Left colon (tissue), 2 donors: Measurements from ENCODE around the gene CNTN2. TPM values are rescaled to one million over a fixed set of nuclear protein-coding genes. Genes with fewer than 3 reads are reported as not detected.

Source experiments
- ATAC-seq: fragments of 200-7000 bp; cut with Tn5 transposase; one replicate; pipeline ENCODE4 v1.9.1; 2020; ENCODE audit warnings: mild to moderate bottlenecking, moderate library complexity
- DNase-seq, 2 donors: peaks; one replicate each; pipeline ENCODE4 v3.0.0-alpha.2; 2020
- intact Hi-C, 2 donors: fragments of 100-400 bp; cut with DNase I in 1 of 2; cut with micrococcal nuclease in 1 of 2; formaldehyde crosslinking; loops; one replicate each; pipeline versions ENCODE4 v1.11.2 to v1.14.0; 2022; cut with DNase I, micrococcal nuclease
- total RNA-seq, 2 donors: library from RNA; stranded (reverse); fragmentation: NEBNext Ultra II Directional; extraction: Animal tissue kit (Norgen Biotek cat#: 25700); gene quantifications; one replicate each; pipeline ENCODE4 v1.2.1, GENCODE V29; 2021
- donor health status: DM: no; HTN: no; CAD: no.
- donor health status: DM: yes; HTN: yes; CAD: no.

CNTN2 gene
- total RNA-seq, 2 donors from 2014 or later, result 0.15 to 0.64 TPM

DNA sequence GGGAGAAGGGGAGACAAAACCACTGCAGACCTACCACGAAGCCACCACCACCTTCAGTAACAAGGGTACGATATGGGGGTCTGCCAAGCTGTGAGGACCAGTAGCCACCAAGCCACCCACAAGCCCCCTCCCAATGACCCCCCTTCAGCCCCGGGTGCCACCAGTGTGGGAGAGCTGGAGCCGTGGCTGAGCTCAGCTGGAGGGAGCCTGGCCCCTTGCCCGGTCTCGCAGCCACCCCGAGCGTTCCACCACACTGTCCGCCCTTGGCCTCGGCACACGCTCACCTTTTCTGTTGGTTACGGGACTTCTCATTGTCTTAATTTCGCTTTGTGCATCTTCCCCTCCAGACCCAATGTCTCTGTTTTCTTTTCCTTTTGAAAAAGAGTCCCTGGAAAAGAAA, 26.4 kb upstream of the CNTN2 start:
- intact Hi-C loops, result no loop called here
- no peak for ATAC-seq
- DNase-seq, result no peak

DNA sequence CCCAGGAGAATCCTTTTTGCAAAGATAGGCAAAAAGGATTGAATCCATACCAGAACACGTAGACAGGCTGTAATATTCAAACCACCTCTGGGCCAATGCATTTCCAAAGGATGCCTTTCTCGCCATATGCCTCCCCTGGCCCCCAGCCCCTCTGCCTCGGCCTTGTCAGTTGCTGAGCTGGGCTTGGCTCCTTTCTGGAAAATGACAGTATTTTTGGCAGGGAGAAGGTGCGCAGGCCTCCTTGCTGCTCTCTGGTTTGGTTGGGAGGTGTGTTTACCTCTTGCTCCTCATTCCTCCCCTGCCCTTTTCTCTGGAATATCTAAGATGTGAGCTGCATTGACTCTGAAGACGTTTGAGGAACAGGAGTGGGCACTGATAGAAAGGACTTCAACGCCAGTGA, 26.0 kb upstream of the CNTN2 start:
- no peak for DNase-seq
- intact Hi-C loops, result no loop called here
- ATAC-seq, result no peak

DNA sequence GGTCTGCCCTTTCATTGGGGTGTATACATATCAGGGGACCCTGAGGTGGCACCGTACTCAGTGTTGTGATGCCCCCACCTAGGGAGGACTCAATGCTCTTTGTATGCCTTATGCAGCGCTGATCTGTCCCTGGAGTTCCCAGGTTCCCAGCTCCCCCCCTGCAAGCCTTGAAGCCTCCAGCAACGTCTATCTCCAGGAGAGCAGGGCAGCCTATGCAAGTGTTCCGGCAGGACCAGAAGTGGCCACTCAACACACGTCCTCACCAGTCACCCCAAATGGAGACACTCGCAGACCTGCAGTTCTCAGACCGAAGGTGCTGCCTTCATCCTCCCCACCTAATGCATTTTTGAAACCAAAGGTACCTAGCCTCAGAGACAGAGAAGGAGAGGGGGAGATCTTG, 25.2 kb upstream of the CNTN2 start:
- no peak for DNase-seq
- intact Hi-C loops, result no loop called here
- ATAC-seq, result no peak

DNA sequence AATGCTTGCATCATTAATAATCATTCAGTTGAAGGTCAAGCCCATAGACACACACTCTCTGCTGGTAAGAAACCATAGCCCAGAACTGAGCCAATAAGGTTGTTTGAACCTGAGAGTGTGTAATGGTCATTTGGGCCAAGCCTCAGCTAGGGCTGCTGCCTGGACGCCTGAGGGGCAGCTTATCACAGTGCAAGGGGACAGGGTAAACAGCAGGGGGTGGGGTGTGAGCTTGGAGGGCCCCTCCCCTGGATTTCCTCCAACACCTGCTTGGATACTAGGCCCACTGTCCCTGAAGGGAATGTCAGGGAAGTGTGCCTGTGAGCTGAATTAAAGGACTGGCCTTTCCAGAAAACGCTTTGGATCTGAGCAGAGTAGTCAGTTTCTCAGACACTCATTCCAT, 24.6 kb upstream of the CNTN2 start:
- DNase-seq, result no peak
- intact Hi-C loops, result no loop called here
- no peak for ATAC-seq

- DNase-seq (no peak), ATAC-seq (no peak)
- intact Hi-C loops, result no loop called here
Measured at GRCh38 chr1:205020466-205020865, 22.5 kb upstream of the CNTN2 start.

- ATAC-seq (no peak), DNase-seq (no peak)
- intact Hi-C loops, result no loop called here
Measured at GRCh38 chr1:205024679-205025078, 18.3 kb upstream of the CNTN2 start.

GRCh38 chr1:205025239-205025638, 17.8 kb upstream of the CNTN2 start:
- no peak for ATAC-seq
- DNase-seq, result no peak
- intact Hi-C loops, result no loop called here

DNA sequence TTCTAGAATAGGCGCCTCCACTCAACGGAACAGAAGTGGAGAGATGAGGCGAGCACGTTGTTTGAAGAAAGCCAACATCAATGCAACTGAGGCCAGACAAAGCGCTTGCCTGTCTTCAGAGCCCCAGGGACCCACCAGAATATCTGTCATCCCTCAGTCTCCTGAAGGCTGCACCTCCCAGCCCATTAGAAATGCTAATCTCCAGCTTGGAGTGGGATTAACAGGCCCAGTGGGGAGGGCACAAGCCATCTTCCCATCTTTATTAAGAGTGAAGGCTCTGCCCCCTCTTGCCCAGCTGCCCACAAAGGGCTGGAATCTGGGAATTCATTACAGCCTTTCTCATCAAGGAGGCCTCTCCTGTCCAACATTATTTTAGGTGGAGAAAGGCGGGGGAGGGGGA, 16.8 kb upstream of the CNTN2 start:
- intact Hi-C loops, result no loop called here
- DNase-seq, result no peak

DNA sequence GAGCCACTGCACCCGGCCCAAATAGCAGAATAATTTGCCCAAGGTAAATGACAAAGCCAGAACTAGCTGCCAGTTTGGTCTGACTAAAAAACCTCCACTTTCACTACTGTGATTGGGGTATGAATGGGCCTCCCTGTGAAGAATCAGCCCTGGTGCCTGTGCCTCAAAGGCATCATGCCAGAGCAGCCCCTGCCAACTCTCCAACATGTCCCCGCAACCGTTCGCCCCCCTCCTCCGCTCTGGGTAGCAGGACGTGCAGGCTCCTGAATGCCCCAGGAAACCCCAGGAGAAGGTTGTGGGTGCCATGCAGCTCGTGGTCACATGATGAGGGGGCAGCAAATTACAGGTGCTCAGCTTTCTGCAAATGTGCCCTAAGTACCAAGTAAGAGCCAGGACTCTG, 14.6 kb upstream of the CNTN2 start:
- DNase-seq (no peak), ATAC-seq (no peak)
- intact Hi-C loops, result no loop called here

More for the DNA sequence above, 16.8 kb upstream of the CNTN2 start:
- ATAC-seq, result no peak

DNA sequence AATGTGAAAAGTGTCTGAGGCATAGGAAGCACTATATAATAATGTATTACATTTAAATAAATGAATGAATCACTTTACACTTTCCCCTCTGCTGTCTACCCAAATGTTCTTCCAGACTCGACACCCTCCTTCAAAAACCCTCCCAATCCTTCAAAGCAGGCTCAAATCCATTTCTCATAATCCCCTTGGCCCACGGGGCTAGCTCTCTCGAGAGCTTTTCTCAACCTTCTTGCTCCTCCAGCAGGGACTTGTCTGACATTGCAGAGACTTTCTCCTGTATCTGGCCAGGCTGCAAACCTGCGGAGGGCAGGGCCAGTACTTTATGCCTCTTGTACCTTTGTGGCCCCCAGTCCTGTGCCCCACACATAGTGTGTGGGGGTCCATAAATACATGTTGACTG, 14.1 kb upstream of the CNTN2 start:
- DNase-seq, result no peak
- intact Hi-C loops, result no loop called here
- ATAC-seq, result no peak

DNA sequence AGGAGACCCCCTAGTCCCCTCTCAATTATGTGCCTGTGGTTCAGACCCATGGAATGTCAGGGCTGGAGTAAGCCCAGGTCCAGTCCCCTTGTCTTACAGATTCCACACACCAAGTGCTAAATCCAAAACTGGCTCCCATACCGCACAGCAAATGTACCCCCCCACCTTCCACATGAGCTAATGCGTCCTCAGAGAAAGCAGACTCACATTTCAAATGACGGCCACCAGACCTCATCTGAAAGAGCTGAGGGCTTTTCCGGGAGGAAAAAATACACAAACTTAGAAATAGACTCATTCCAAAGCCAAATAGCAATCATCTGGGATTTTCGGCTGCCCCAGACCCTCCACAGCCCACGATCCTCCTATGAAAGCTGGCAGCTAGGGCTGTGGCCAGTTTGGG, 12.8 kb upstream of the CNTN2 start:
- intact Hi-C loops, result no loop called here
- DNase-seq (no peak), ATAC-seq (no peak)

DNA sequence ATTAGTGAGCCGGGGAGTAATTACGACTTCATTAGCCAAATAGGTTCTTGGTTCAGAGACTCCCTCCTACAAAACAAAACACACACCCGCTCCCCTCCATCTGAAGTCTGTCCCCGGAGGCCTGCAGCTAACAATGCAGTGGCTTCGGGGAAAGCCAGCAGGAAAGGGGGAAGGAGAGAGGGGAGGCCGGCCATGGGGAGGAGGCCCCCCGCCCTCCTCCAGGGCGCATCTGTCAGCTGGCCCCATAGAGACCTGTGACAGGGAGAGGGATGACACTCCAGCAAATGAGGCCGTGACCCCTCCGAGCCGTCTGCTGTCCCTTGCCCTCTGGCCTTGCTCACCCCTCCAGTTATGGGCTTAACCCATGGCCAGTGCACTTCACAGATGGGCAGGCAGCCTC, 12.1 kb upstream of the CNTN2 start:
- ATAC-seq, result no peak
- DNase-seq, result no peak
- intact Hi-C loops, result no loop called here

DNA sequence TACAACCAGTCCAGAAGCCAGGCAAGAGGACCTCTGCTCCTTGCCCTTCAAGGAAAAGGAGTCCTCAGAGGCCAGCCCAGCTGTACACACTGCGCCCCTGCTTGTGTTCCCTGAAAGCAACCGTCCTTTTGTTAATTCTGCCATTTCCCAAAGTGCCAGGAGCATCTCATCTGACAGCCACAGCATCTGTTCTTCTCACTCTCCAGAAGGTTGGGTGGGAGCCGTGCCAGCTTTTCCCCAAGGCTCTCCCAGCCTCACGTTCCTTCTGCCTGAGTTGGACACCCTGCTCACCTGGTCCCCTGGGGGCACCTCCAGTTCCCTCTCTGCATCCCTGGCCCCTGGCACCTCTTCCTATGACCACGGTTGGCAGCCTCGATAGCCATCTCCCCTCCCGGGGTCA, 10.5 kb upstream of the CNTN2 start:
- intact Hi-C loops, result no loop called here
- DNase-seq, result no peak
- ATAC-seq, result no peak

DNA sequence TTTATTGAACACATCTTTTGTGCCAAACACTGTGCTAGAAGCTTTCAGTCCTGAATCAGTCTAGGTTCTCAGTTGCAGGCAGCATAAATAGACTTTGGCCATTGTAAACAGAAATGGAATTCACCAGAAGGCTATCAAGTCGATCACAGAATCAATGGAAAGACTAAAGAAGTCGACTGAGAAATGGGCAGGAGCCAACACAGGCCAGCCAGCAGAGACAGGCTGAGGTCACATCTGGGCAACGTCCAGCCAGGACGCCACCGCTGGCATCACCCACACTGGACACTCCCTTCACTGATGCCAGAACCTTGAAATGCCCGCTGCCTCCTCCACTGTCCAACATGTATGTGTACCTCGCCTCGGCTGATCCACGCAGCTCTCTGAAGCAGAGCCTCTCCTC, 5.5 kb upstream of the CNTN2 start:
- ATAC-seq (no peak), DNase-seq (no peak)
- intact Hi-C loops, result no loop called here

GRCh38 chr1:205038132-205038786, 4.8 kb upstream of the CNTN2 start:
- no peak for ATAC-seq
- no peak for DNase-seq
- intact Hi-C loops, result no loop called here

- DNase-seq, result no peak
- intact Hi-C loops, result no loop called here
- no peak for ATAC-seq
Measured at GRCh38 chr1:205041001-205041715, 1.9 kb upstream of the CNTN2 start.

GRCh38 chr1:205041998-205042910, 758 bp upstream of the CNTN2 start:
- ATAC-seq (no peak), DNase-seq (no peak)
- intact Hi-C loops, result no loop called here

- ATAC-seq, result no peak
- DNase-seq, result no peak
- intact Hi-C loops, result no loop called here
Measured at GRCh38 chr1:205043866-205044265, 854 bp downstream of the CNTN2 start.

- intact Hi-C loops, result no loop called here
- DNase-seq, result no peak
- no peak for ATAC-seq
Measured at GRCh38 chr1:205044741-205045140, 1.7 kb downstream of the CNTN2 start.

- ATAC-seq (no peak), DNase-seq (no peak)
- intact Hi-C loops, result no loop called here
Measured at GRCh38 chr1:205045146-205045545, 2.1 kb downstream of the CNTN2 start.
